Vagina (tissue), 2 donors: ENCODE measurements around the gene DEUP1.
"Not testable (repeated sequence)": the region's sequence is repeated elsewhere in the genome, so short reads cannot be mapped to it uniquely, and the experiment has no call there.

Source experiments
- POLR2A ChIP-seq, 2 donors: fragments of 450-650 bp; IDR thresholded peaks; one replicate each; pipeline ENCODE4 v1.6.1; 2017; ENCODE audit warnings: antibody characterized with exemption in 2 of 2, mild to moderate bottlenecking in 2 of 2, moderate library complexity in 2 of 2
- POLR2AphosphoS5 ChIP-seq, 2 donors: sonication (generic); formaldehyde crosslinking; IDR thresholded peaks; one replicate each; pipeline ENCODE4 v1.9.0; 2017; ENCODE audit warnings: antibody characterized with exemption in 2 of 2, mild to moderate bottlenecking in 2 of 2, low read depth in 1 of 2; ENCODE audit not compliant: insufficient read depth in 1 of 2
- TF ChIP-seq, protein P1 (sequence below), 3 experiments: fragments of 450-650 bp in 2 of 3; fragments of 200-600 bp in 1 of 3; sonication (generic) in 1 of 3; IDR thresholded peaks; one replicate each; pipeline ENCODE4 v1.5.1; 2017 to 2019; ENCODE audit warnings: antibody characterized with exemption in 3 of 3, mild to moderate bottlenecking in 2 of 3, moderate library complexity in 2 of 3

GRCh38 chr11:93443232-93443631 lies 112.7 kb downstream of the DEUP1 start:
- TF ChIP-seq, protein P1, sequence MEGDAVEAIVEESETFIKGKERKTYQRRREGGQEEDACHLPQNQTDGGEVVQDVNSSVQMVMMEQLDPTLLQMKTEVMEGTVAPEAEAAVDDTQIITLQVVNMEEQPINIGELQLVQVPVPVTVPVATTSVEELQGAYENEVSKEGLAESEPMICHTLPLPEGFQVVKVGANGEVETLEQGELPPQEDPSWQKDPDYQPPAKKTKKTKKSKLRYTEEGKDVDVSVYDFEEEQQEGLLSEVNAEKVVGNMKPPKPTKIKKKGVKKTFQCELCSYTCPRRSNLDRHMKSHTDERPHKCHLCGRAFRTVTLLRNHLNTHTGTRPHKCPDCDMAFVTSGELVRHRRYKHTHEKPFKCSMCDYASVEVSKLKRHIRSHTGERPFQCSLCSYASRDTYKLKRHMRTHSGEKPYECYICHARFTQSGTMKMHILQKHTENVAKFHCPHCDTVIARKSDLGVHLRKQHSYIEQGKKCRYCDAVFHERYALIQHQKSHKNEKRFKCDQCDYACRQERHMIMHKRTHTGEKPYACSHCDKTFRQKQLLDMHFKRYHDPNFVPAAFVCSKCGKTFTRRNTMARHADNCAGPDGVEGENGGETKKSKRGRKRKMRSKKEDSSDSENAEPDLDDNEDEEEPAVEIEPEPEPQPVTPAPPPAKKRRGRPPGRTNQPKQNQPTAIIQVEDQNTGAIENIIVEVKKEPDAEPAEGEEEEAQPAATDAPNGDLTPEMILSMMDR (IDR thresholded peaks at IDR 0.05), result not testable (repeated sequence)
- TF ChIP-seq POLR2A (IDR thresholded peaks at IDR 0.05); POLR2AphosphoS5 (IDR thresholded peaks at IDR 0.05; ENCODE audit: insufficient read depth in 1 of 2, low read depth in 1 of 2): not testable (repeated sequence)
